Thyroid gland (tissue), 4 donors: ENCODE measurements around the gene FAM120B. TPM values are rescaled to one million over a fixed set of nuclear protein-coding genes. Genes with fewer than 3 reads are reported as not detected.

Source experiments
- DNase-seq, 2 donors: peaks; one replicate each; pipeline ENCODE4 v3.0.0-alpha.2; 2019
- H3K27ac ChIP-seq, 3 donors: fragments of 200-600 bp; sonication (generic); 1 replicate in 2 of 3; 2 replicates in 1 of 3; pipeline ENCODE4 v1.5.1; 2016 to 2019; ENCODE audit warnings: mild to moderate bottlenecking in 1 of 3, moderate library complexity in 1 of 3
- H3K27me3 ChIP-seq: fragments of 200-600 bp; sonication (generic); one replicate; pipeline ENCODE4 v1.5.1; 2019
- H3K36me3 ChIP-seq, 2 donors: fragments of 200-600 bp; sonication (generic); one replicate each; pipeline ENCODE4 v1.5.1; 2016 to 2019
- H3K4me1 ChIP-seq, 2 donors: fragments of 200-600 bp; sonication (generic); one replicate each; pipeline ENCODE4 v1.5.1; 2017 to 2019
- H3K4me3 ChIP-seq, 3 donors: fragments of 200-600 bp; sonication (generic); replicated peaks in 1 of 3; 1 replicate in 2 of 3; 2 replicates in 1 of 3; pipeline ENCODE4 v1.5.1; 2016; ENCODE audit warnings: mild to moderate bottlenecking in 1 of 3
- H3K9me3 ChIP-seq: fragments of 200-600 bp; sonication (generic); one replicate; pipeline ENCODE4 v1.5.1; 2017
- POLR2A ChIP-seq, 2 donors: fragments of 450-650 bp; IDR thresholded peaks; one replicate each; pipeline ENCODE4 v1.6.1; 2017; ENCODE audit warnings: antibody characterized with exemption in 2 of 2, mild to moderate bottlenecking in 2 of 2, moderate library complexity in 1 of 2
- WGBS, 2 donors: methylation state at CpG; one replicate each; pipeline ENCODE4 v1.1.5; 2017; 5-methylcytosine and 5-hydroxymethylcytosine counted together
- intact Hi-C: fragments of 100-400 bp; cut with DNase I; formaldehyde crosslinking; loops from one replicate; pipeline ENCODE4 v1.15.1; 2023
- total RNA-seq, 4 donors: library from RNA; depleted of rRNA; stranded (reverse); fragments of >200 nt; gene quantifications; one replicate each; pipeline ENCODE4 v1.2.3, GENCODE V29; 2016
- TF ChIP-seq, protein P1 (sequence below), 6 experiments: fragments of 200-600 bp in 3 of 6; fragments of 450-650 bp in 3 of 6; sonication (generic) in 3 of 6; IDR thresholded peaks; one replicate each; pipeline ENCODE4 v1.5.1; 2016 to 2019; ENCODE audit warnings: antibody characterized with exemption in 6 of 6, mild to moderate bottlenecking in 2 of 6, inconsistent platforms in 1 of 6, moderate library complexity in 1 of 6

FAM120B gene
- total RNA-seq, 4 donors from 2014 or later, result 26.9 to 38.4 (median 27.7) TPM

DNA sequence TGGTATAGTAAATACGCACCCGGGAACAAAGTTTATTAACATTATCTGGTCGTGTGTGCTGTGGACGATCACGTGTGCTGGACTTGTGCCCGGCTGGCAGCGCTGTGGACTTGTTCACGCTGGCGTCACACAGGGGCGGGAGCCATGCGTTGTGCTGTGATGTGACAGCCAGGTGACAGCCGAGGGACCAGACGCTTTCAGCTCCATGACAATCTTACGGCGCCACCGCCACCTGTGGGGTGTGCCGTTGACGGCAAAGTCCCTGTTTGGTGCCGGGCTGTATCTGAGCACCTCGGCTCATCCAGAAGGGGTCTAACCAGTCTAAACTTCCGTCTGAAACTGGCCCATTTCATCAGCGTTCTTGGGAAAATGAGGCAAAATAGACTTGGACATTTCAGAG lies 40.9 kb upstream of the FAM120B start:
- Histone ChIP-seq H3K4me1 (peaks cover 9 to 15% of the 10 kb centered on the region in 2 donors), H3K9me3 (no peaks in the 10 kb centered on the region), H3K4me3 (no peak overlapping the region), H3K27ac (no peak overlapping the region), H3K36me3 (no peaks in the 10 kb centered on the region), H3K27me3 (no peaks in the 10 kb centered on the region)
- no peak for TF ChIP-seq POLR2A (IDR thresholded peaks at IDR 0.05)
- TF ChIP-seq, protein P1, sequence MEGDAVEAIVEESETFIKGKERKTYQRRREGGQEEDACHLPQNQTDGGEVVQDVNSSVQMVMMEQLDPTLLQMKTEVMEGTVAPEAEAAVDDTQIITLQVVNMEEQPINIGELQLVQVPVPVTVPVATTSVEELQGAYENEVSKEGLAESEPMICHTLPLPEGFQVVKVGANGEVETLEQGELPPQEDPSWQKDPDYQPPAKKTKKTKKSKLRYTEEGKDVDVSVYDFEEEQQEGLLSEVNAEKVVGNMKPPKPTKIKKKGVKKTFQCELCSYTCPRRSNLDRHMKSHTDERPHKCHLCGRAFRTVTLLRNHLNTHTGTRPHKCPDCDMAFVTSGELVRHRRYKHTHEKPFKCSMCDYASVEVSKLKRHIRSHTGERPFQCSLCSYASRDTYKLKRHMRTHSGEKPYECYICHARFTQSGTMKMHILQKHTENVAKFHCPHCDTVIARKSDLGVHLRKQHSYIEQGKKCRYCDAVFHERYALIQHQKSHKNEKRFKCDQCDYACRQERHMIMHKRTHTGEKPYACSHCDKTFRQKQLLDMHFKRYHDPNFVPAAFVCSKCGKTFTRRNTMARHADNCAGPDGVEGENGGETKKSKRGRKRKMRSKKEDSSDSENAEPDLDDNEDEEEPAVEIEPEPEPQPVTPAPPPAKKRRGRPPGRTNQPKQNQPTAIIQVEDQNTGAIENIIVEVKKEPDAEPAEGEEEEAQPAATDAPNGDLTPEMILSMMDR (IDR thresholded peaks at IDR 0.05), result no peak
- DNase-seq, result peak in 1 of 2 donors; percentile 38
- WGBS, 2 donors, result 76 to 87% methylated on average over 22 of the region's 22 CpGs
- intact Hi-C loops, result no loop called here

DNA sequence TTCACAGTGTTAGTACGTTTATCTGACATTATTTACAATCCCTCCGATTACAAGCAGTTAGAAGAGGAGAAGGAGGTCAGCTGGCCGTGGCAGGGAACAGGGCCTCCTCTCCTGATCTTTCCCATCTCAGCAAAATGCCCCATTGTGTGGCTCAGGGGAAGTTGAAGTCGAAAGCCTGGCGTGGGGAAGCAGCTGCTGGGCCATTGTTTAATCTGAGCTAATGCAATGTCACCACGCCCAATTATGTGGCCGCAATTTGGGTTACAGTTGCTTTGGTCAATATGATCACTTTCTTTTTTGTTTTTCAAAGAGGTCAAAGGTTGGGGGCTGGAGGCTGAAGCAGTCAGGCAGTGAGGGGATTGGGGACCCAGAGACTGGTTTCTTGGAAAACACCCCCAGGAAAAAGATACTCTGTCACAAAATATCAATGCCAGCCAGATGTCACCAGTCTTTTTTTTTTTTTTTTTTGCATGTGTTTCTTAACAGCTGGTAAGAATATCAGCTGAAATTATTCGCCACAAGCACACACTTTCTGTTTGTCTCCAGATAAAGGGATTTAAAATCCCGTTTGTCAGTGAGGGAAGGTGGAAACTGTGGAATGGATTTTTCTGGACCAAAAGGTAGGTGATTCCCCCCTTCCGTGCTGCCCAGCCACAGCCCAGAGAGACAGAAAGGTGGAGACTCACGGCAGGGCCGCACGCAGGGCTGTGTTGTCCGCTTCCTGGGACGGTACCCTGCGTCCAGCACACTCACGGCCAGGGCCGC lies 40.3 kb upstream of the FAM120B start:
- no peak for DNase-seq
- H3K4me3 ChIP-seq, result no peak overlapping the region
- intact Hi-C loops, result no loop called here
- TF ChIP-seq, protein P1 (IDR thresholded peaks at IDR 0.05), result no peak
- no peaks in the 10 kb centered on the region for H3K9me3 ChIP-seq
- 71 to 80% methylated on average over 12 to 13 of the region's 18 CpGs for WGBS, 2 donors
- H3K4me1 ChIP-seq, result peaks cover 9 to 15% of the 10 kb centered on the region in 2 donors
- H3K36me3 ChIP-seq, result no peaks in the 10 kb centered on the region
- H3K27me3 ChIP-seq, result no peaks in the 10 kb centered on the region
- no peak overlapping the region for H3K27ac ChIP-seq

DNA sequence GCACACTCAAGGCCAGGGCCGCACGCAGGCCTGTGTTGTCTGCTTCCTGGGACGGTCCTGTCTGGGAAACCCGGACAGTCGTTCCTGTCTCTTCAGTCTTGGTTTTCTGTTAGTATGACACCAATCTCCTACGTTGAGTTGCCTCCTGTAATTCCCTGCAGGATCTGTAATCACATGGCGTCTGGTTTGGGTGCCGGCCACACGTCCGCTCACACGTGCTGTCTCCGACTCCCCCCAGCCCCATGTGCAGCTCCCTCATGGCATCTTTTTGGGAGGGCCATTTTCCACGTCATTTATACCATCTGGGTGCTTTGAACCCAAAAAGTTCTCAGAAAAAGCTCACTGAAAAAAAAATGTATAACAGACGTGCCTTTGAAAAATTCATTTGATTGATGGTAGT lies 38.9 kb upstream of the FAM120B start:
- H3K27me3 ChIP-seq, result no peaks in the 10 kb centered on the region
- H3K4me3 ChIP-seq, result no peak overlapping the region
- no peaks in the 10 kb centered on the region for H3K36me3 ChIP-seq
- 87 to 88% methylated on average over 14 of the region's 14 CpGs for WGBS, 2 donors
- H3K27ac ChIP-seq, result no peak overlapping the region
- intact Hi-C loops, result no loop called here
- no peak for DNase-seq
- H3K4me1 ChIP-seq, result peaks cover 9 to 15% of the 10 kb centered on the region in 2 donors
- no peaks in the 10 kb centered on the region for H3K9me3 ChIP-seq
- TF ChIP-seq POLR2A (IDR thresholded peaks at IDR 0.05), result no peak
- TF ChIP-seq, protein P1 (IDR thresholded peaks at IDR 0.05), result no peak

DNA sequence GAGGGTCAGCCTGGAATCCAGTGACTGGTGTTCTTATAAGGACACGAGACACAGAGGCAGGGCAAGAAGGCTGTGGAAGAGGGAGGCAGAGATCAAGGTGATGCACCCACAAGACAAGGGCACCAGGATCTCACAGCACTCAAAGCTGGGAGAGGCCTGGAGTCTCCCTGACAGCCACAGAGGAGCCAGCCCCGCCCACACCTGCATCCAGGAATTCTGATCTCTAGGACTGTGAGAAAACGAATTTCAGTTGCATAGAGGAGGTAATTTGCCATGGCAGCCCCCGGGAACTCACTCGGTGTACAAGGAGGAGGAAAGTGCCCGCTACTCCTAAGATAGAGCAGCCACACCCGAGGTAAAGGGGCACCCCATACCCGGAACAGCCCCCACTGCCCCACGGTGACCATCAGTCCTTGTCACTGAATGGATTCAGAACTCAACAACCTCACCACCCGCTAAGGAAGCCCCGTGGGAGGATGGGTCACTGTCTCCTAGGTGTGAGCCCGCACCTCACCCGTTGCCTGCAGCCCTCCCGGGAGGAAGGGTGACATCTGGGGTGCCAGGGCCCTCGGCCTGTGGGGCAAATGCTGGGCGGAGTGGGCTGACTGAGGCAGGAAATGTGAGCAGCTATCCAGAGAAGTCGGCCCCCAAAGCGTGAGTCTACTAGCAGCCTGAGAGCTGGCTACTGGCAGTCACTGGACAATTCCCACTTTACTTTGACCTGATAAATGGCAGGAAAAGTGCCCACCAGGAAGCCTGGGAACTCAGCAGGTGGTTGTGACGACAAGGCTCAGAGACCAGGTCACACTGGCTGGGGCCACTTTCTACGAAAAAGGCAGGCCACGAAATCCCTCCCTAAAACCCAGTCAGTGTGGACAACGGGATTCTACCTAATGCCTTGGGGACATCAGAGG lies 38.1 kb upstream of the FAM120B start:
- no peak for TF ChIP-seq POLR2A (IDR thresholded peaks at IDR 0.05)
- H3K27me3 ChIP-seq, result no peaks in the 10 kb centered on the region
- H3K9me3 ChIP-seq, result no peaks in the 10 kb centered on the region
- intact Hi-C loops, result no loop called here
- 87 to 89% methylated on average over 22 of the region's 22 CpGs for WGBS, 2 donors
- no peaks in the 10 kb centered on the region for H3K36me3 ChIP-seq
- no peak for DNase-seq
- peak overlapping the region in 1 of 3 donors; percentile 51 for H3K27ac ChIP-seq
- H3K4me1 ChIP-seq, result peaks cover 9 to 15% of the 10 kb centered on the region in 2 donors
- no peak overlapping the region for H3K4me3 ChIP-seq

DNA sequence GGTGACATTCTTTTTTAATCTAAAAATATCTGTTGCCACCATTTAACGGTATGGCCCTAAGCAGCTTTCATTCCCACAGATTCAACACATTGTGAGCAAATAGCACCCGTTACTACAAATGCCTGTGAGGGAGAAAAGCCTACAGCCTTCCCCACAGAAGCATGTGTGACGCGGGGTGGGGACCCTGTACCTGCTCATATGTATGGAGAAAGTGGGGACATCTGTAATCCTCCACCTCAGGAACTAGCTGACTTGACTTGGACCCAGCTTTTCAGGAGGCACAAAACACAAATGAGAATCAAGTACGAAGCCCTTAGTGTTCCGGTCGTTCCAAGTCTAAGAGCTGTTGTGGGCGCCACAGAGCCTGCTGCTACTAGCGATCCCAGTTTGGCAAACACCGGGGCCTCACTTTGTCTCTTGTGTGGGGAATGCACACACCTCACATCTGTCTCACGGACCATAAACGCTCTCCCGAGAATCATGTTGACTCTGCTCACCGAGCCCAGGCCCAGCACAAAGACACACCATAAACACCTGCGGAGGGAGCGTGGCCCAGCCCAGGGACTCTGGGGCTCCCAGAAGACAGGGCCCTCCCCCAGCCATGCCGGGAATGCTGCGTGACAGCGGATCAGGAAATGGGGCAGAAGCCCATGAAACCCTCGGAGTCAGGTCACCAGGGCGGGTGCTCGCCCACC lies 37.3 kb upstream of the FAM120B start:
- WGBS, 2 donors, result 62 to 73% methylated on average over 12 to 16 of the region's 22 CpGs
- Histone ChIP-seq H3K36me3 (no peaks in the 10 kb centered on the region), H3K27me3 (no peaks in the 10 kb centered on the region), H3K4me1 (peaks cover 9 to 15% of the 10 kb centered on the region in 2 donors), H3K9me3 (no peaks in the 10 kb centered on the region), H3K27ac (peak overlapping the region in 2 of 3 donors; percentile 51 to 53), H3K4me3 (no peak overlapping the region)
- TF ChIP-seq, protein P1 (IDR thresholded peaks at IDR 0.05), result no peak
- TF ChIP-seq POLR2A (IDR thresholded peaks at IDR 0.05), result no peak
- peak in 1 of 2 donors; percentile 42 for DNase-seq
- intact Hi-C loops, result no loop called here
